NCI-H2171 (cell line): ENCODE data around the gene SF3B1.
"Not testable (repeated sequence)": the region's sequence is repeated elsewhere in the genome, so short reads cannot be mapped to it uniquely, and the experiment has no call there.

ENCODE experiments used
- DNase-seq: peaks from one replicate; lab custom pipeline; 2025; lab: John Stamatoyannopoulos, UW

SF3B1 gene

DNA sequence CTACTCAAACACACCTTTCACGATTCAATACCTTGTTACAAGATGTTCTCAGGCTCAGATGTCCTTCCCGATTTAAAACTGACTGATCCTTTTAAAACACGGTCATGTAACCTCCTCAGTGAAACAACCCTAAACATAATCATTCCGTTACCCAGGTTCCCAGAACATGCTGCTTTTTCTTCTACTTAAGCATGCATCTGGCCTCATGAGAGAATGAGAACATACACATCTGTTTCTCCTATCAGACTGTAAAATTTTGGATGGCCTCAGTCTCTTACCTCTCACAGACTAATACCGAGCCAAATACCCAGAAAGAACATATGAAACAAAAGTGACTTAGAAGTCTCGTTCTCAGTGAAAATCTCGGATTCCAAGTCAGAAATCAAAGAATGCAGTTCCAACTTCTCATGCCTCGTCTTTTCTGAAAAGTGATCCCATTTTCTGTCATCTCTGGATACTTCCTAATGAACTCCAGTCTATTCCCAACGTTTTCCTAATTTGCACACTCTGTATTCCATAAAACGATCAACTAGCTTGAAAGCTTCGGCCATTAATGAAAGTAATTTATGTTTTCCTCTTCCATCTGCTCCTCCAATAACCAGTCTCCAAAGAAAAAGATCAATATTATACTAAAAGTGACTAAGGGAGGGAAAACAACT, 919 bp downstream of the SF3B1 start:
- DNase-seq = no peak

DNA sequence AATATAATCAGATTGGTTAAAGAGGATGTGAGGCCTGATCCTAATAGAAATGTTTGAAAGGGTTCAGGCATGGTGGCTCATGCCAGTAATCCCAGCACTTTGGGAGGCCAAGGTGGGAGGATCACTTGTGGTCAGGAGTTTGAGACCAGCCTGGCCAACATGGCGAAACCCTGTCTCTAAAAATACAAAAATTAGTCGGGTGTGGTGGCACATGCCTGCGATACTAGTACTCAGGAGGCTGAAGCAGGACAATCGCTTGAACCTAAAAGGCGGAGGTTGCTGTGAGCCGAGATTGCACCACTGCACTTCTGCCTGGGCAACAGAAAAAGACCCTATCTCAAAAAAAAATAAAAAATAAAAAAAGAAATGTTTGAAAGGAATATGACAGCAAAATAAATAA, 2.3 kb downstream of the SF3B1 start:
- DNase-seq = not testable (repeated sequence)

DNA sequence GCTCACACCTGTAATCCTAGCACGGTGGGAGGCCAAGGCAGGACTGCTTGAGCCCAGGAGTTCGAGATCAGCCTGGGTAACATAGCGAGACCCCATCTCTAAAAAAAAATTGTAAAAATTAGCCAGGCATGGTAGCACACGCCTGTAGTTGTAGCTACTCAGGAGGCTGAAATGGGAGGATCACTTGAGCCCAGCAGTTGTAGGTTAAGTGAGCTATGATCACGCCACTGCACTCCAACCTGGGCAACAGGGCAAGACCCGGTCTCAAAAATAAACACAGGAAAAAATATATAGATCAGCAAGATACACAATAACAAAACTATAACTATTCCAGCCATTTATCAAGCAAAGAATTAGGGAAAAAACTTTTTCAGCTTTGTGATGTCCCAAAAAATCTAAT, 3.0 kb downstream of the SF3B1 start:
- no peak for DNase-seq

DNA sequence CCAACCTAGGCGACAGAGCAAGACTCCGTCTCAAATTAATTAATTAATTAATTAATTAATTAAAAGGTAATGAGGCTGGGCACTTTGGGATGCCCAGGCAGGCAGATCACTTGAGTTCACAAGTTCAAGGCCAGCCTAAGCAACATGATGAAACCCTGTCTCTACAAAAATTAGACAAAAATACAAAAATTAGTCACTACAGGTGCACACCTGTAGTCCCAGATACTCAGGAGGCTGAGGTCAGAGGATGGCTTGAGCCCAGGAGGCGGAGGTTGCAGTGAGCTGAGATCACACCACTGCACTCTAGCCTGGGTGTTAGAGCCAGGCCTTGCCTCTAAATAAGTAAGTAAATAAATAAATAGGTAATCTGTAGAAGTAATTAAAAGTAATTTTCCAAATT, 6.8 kb downstream of the SF3B1 start:
- DNase-seq = no peak

DNA sequence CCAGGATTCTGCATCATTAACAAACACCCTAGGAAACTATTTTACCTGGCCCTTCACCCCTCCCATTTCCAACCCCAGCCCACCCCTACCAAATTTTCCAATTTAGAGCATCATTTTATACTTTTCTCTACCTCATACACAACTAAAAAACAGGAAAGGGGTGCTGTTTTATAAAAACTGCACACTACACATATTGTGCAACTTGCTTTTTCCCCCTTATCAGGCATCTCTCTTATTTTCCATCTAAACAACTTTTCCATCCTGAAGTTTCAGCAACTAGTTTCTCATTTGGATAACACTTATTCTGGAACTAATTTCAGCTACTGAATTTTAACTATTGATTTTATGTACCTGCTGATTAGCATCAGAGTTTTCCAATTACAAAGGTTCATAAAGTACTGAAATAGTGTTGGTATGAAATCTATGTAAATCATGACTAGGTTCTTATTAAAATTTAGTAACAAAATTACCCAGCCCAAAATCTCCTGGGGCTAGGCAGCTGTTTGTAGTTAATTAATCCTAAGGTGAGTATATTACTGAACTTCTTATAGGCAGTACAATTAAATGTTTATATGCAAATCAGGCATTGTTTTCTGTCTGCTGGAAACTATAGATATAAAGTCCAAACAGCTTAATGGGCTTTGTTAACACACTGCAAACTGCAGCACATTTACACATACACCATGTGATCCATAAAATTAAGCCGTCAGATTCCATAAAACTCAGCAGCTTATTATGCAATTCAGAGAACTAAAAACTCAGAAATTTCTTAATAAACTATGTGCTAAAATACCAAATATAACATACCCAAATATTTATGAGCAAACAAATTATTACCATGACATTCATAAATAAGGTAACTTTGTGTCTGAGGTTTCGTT, 7.9 kb downstream of the SF3B1 start:
- no peak for DNase-seq

DNA sequence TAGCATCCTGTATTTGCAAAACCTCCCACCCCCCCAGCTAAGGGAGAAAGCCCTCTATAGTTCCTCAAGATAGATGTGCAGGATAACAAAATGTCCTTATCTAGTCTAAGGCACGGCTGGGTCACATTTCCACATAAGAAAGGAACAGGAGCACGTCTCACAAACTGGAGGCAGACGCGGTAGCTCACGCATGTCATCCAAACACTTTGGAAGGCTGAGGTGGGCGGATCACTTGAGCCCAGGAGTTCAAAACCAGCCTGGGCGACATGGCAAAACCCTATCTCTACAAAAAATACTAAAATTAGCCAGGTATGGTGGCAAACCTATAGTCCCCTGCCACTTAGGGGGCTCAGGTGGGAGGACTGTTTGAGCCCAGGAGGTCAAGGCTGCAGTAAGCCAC, 9.3 kb downstream of the SF3B1 start:
- no peak for DNase-seq

DNA sequence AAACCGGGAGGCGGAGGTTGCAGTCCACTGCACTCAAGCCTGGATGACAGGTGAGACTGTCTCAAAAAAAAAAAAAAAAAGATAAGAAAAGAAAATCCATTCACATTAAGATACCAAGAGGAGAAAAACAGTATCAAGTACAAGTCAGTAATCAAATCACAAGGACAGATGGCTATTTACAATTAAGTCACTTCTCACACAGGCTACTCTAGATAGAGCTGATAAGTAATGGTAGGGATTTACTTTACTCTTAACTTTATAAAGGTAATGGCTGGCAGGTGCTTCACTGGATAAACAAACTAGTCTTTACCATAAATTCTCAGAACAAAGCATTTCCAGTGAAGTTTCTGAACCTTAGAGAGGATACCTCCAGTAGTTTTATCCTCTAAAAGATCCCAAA, 11.5 kb downstream of the SF3B1 start:
- no peak for DNase-seq

DNA sequence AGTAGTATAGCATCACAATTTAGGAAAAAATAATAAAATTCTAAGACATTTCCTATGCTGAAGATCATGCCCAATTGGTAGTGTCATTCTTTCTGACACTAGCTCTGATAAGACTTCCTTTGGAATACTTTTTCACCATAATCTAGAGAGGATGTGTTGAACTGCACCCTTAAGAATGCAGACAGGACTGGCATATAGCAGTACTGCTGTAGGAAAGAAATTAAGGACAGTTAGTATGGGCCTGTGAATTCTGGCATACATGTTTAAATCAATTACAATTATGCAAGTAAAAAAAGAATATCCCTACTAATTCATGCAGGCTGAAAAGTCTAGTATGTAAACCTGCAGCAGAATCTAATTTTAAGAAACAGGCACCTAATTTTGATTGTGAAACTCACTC, 15.4 kb downstream of the SF3B1 start:
- DNase-seq = no peak

DNA sequence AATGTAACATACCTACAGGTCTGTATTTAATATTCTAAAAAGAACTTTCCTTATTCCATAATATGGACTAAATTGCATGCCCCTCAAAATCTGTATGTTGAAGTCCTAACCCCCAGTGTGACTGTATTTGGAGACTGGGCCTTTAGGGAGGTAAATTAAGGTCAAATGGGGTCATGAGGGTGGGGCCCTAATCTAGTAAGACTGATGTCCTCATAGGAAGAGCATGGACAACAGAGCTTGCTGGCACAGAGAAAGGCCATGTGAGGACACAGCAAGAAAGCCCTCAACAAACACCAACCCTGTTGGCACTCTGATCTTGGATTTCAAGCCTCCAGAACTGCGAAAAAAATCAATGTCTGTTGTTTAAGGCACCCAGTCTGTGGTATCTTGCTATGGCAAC, 18.6 kb downstream of the SF3B1 start:
- no peak for DNase-seq

DNA sequence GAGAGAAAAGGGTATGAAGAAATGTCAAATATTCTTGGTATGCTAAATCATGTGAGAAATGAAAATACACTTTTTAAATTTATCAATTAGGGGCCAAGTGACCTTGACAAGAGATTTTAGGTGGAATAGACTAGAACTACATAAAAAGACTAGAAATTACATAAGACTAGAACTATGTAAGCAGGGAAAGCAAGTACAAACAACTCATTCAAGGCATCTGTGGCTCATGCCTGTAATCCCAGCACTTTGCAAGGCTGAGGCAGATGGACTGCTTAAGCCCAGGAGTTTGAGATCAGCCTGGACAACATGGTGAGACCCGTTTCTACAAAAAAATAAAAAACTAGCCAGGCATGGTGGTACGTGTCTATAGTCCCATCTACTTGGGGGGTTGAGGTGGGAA, 20.3 kb downstream of the SF3B1 start:
- no peak for DNase-seq

DNA sequence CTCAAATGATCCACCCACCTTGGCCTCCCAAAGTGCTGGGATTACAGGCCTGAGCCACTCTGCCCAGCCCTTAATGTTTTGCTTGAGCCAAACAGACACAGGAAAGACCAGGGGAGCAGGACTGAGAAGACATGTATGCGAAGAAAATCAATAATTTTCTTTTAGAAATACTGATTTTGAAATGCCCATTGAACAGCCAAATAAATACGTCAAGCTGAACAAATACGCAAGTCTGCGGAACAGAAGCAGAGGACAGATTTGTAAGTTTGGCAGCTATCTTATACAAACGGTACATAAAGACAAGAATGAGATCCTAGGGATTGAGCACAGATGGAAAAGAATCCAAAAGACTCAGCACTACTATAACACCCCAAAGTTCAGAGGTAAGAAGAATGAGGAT, 20.8 kb downstream of the SF3B1 start:
- no peak for DNase-seq

DNA sequence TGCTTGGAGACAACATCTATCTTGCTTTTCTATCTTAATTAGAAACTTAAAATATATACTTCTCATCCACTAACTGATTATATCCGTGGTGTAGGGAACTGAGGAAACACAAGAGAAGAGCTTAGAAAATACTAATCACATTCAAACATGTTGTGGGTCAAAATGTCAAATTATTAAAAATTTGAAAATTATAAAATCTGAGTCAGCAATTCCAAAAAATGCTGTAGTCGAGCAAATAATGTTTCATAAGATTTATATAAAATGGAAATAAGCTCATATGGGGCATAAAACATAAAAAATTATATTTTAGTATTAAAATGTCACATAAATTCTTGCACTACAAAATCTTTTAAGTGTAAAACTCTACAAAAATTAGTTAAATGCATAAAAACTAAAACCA, 29.2 kb downstream of the SF3B1 start:
- no peak for DNase-seq

DNA sequence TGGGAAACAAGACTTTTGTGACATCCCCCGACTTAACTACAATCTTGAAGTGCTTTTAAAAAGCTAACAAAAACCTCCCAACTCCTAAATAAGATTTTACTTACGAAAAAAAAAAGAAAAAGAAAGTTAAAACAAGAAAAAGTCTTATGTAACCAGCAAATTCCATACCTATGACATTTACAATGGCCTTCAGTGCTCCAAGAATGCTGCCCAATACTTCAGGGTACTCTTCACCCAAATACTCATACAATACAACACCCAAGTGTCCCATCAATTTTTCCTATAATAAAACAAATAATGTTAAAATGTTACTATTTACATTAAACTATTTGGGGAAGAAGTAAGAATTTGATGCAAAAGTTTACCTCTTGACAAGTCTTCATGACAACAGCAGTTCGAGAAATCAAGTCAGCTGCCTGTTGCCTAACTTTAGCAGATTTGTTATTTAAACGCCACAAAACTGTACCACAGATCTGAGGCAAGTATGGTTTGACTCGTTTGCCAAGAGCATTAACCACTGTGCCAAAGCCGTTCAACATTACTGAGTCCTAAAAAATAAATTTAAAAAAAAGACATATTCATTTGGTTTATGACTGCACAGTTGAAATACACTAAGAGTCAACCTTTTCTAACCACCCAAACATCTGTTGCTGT, 34.8 kb downstream of the SF3B1 start:
- DNase-seq = no peak

DNA sequence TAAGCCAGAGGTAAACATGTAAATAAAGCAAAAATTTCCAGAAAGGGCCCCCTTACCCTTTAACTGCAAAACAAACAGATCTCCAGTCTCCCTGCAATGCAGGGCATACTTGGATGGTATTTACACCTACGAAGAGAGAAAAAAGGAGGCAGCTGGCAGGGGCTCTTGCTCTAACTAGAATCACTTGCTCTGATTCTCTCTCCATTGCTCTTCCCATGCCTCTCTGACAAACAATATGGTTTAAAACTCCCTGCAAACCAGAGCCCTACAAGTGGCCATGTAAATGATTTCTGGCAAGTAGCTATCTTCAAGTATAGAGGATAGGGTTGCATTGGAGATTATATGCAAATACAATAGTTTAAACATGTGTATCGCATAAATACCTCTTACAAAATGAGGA, 35.9 kb downstream of the SF3B1 start:
- no peak for DNase-seq

DNA sequence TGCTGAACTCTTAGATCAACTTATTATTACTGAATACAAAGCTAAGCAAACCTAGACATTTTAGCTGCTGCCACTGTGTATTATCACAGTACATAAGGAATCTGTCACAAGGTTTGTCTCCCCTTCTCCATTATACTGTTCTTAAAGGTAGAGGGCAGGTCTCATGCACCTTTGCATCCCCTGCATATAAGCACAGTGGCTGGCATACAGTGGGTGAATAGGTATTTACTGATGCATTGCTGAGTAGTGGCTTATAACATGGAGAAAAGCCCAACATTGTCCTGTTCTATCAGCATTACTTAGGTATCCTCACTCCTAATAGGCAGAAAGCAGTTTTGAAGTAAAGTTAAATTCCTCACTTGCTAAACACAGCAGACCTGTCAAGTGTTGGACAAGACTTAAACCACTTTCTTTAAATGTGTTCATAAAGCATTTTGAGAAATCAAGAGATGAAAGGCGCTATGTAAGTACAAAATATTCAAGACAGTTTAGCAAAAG, 43.6 kb downstream of the SF3B1 start:
- no peak for DNase-seq

DNA sequence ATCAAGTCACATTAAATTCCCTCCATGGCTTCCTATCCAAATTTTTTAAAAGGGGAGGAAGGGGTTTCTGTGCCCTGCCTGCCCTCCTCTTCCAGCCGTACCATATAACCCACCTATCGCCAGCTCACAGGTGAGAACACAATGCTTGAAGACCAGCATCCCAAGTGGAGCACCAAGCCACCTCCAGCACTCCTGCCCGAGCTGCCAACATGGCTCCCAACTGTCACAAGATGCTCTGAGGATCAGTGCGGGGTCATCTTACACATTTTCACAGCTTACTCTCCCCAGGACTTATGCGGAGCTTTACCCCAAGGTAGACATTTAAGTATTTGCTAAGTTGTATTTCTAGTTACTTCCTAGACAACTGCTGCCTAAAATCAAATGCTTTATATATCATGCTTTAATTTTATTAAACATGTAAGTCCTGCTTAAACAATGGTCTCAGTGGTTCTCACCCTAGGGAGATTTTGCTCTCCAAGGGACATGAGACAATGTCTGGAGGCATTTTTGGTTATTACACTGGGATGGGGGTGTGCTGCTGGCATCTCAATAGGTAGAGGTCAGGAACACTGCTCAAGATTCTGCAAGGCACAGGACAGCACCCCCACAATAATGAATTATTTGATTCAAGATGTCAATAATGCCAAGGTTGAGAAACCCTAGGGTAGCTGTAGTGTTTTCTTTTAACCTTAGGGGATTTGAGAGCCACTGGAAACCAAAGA, 45.8 kb downstream of the SF3B1 start:
- DNase-seq = no peak

DNA sequence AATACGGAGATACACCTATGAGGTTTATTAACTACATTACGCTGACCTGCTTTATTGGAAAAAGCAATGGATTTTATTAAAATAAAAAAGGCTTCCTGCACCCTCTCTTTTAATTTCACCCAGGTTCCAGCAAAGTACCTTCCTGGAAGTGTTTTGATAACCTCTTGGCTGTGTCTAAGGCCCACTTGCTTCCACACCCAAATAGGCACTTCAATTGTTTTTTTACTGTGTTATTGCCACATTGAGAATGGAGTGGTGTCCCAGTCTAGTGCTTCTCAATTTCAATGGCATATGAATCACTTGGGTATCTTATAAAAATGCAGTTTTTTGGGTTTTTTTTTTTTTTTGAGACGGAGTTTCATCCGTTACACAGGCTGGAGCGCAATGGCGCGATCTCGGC, 47.6 kb downstream of the SF3B1 start:
- no peak for DNase-seq

DNA sequence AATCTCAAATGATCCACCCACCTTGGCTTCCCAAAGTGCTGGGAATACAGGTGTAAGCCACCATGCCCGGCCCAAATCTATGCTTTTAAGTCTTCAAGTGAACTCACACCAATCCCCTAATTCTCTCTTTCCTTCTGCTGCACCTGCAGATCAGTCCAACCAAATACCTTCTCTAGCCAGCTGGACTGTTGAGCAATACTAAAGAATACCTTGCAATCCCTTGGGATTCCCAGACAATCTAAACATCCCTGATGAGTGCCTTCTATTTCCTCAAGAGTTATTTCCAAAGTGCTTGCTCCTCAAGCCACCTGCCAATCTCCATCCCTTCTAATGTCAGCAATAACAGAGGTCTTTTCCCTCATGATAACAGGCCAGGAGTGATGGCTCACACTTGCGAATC, 48.6 kb downstream of the SF3B1 start:
- no peak for DNase-seq

DNA sequence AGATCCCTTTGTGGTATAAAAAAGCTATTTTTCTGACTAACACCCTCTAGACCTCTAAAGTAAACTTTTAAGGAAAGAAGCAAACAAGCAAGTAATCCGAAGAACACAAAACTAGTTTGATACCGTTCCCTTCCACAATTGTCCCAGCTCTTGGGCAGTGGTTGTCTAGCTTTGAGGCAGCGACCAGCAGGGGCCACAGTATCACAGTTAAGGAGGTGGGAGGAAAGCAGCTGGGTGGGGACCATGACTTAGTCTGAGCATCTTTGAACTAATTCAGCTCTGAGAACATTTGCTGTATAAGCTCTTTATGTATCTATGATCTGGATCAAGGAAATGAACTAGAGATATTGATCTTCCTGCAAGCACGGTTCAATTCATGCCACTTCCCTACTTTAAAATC, 51.0 kb downstream of the SF3B1 start:
- DNase-seq = no peak

DNA sequence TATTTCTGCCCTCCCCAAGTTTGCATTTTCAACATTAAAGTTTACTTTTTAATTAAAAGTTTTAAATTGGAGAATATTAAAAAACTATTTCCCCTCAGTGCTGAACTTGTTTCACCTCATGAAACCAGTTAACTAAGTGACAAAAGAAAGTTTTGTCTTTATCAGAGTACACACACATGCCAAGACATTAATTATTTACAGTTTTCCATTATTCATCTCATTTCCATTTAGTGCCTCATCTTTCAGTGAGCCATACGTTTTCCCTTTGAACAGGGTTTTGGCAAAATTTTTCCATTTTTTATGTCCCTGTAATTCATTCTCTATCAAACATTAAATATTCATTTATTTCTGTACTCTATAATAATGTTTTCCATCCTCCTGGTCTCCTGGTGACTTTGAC, 53.2 kb downstream of the SF3B1 start:
- DNase-seq = no peak

DNA sequence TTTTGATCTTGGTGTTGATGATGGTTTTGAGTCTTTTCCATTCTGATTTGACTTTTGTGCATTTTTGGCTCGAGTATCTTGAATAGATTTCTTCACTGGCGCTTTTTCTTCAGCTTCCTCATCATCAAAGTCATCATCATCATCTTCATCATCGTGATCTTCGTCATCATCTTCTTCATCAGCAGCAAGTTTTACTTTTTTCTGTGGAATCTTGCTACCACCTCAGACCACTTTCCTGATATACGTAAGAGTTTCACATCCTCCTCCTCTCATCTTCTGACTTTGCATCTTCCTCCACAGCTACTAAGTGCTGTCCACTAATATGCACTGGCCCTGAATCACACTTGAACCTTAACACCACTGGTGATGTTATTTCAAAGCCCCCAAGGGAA, 54.9 kb downstream of the SF3B1 start:
- DNase-seq = not testable (repeated sequence)

DNA sequence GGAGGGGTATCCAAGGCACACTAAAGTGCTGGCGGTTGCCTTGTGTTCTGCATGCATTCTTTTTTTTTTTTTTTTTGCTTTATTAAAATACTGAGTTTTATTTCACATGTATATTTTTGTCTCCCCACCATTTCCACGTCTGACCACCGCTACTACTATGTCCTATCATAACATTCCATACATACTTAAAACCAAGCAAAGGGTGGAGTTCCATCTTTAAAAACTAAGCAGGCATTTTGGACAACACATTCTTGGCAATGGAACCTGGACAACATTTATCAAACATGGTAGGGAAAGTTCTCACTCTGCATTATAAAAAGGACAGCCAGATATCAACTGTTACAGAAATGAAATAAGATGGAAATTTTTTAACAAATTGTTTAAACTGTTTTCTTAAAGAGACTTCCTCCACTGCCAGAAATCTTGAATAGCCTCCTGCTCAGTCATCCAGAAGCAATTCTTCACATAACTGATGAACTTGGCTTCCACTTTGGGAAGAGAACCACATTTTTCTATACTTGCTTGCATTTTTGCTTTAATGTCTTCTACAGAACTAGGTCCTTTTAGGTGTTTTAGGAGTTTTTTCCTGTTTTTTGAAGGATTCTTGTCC, 55.4 kb downstream of the SF3B1 start:
- DNase-seq = not testable (repeated sequence)
